CD1c-positive myeloid dendritic cell (primary cell): ENCODE results near the gene MLLT6.

Experiments used
- DNase-seq: peaks from one replicate; pipeline ENCODE4 v3.0.0-alpha.2; 2016; ENCODE audit errors: extremely low spot score

MLLT6 gene

GRCh38 chr17:38674749-38675615 is 30.1 kb upstream of the MLLT6 start, which contains the start of gene EPOP:
Gene EPOP (minus strand): TSS chr17:38674957. CDS start chr17:38674495, 462 bp downstream.
- DNase-seq: peak; percentile 95

- peak; percentile 94 for DNase-seq
Observed at GRCh38 chr17:38676706-38677504, 28.2 kb upstream of the MLLT6 start.

- DNase-seq: no peak
Observed at GRCh38 chr17:38677819-38678218, 27.3 kb upstream of the MLLT6 start.

GRCh38 chr17:38681096-38681495 is 24.0 kb upstream of the MLLT6 start:
- no peak for DNase-seq

GRCh38 chr17:38685491-38685890 is 19.6 kb upstream of the MLLT6 start:
- peak; percentile 88 for DNase-seq

- peak; percentile 40 for DNase-seq
Observed at GRCh38 chr17:38687286-38687685, 17.8 kb upstream of the MLLT6 start.

GRCh38 chr17:38690386-38690785 is 14.7 kb upstream of the MLLT6 start:
- DNase-seq: no peak

GRCh38 chr17:38691154-38691553 is 13.9 kb upstream of the MLLT6 start:
- DNase-seq: no peak

GRCh38 chr17:38693700-38694329 is 11.3 kb upstream of the MLLT6 start:
- DNase-seq: no peak

- no peak for DNase-seq
Observed at GRCh38 chr17:38697061-38697820, 7.8 kb upstream of the MLLT6 start.

- DNase-seq: peak; percentile 28
Observed at GRCh38 chr17:38698760-38699159, 6.3 kb upstream of the MLLT6 start.

GRCh38 chr17:38701504-38702165 is 3.4 kb upstream of the MLLT6 start:
- peak; percentile 97 for DNase-seq

- DNase-seq: peak; percentile 91
Observed at GRCh38 chr17:38702166-38702915, 2.7 kb upstream of the MLLT6 start.

GRCh38 chr17:38702916-38703741 is 1.9 kb upstream of the MLLT6 start:
- DNase-seq: peak; percentile 65

- DNase-seq: peak; percentile 69
Observed at GRCh38 chr17:38703742-38704605, 1.1 kb upstream of the MLLT6 start.

- DNase-seq: no peak
Observed at GRCh38 chr17:38705523-38705802, 390 bp downstream of the MLLT6 start.

GRCh38 chr17:38705803-38706504 is 881 bp downstream of the MLLT6 start:
- peak; percentile 26 for DNase-seq
